ENCODE measurements around the gene DYNC1H1.

DYNC1H1 gene

DNA sequence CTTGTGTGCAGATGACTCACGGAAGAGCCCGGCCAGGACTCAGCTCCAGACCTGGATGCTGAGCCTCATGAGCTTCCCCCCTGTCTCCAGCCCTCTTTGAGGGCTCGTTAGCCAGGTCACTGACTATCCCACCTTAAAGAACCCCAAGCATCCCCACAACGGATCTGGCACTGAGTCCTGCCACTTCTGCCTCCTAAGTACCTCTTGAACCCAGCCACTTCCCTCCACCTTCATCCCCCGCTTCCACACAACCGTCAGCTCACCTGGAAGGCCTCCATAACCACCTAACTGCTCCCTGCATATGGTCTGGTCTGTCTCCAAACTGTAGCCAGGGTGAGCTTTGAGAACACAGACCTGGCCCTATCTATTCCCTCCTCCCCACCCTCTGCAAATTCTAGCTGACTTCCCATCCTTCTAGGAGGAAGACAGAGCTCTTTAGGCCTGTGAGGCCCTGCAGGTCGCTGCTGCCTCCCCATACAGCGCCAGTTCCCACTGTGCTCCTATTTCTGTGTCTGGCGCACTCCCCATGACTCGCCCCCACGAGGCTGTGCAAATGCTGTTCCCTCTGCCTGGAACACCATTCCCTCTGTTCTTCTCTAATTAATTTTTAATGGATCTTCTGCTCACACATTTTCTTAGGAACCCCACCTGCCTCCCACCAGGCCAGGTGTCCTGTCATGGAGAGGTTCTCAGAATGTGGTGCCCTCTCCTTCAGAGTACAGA lies 125.4 kb downstream of the DYNC1H1 start:
- POLR2A ChIA-PET: no interaction called here
- 96% methylated on average over 11 of the region's 11 CpGs for WGBS (ENCODE audit: insufficient coverage)
- CTCF ChIA-PET: interaction anchor here (0.7 to 4.3 kb wide), 6 partner anchors 11 to 34 kb away, joined by 3 to 15 read pairs (median 4); no protein-coding TSS in a partner anchor

DNA sequence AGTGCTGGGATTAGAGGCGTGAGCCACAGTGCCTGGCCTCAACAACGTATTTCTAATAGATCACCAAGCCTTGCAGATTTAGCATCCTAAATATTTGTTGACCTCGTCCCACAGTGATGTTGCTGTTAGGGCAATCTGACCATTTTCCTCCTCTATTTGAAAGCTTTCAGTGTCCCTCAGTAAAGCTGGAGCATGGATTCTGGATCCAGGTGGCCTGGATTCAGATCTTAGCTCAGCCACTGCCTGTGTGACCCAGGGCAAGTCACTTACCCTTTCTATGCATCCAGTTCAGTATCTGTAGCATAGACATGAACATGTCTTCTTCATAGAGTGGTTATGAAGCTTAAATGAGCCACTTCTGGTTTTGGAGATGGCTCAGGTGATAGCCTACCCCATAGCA lies 126.3 kb downstream of the DYNC1H1 start:
- peaks cover 0 to 1% (median 0%) of the 10 kb centered on the region in 5 experiments for H3K27me3 ChIP-seq (replicated peaks in 2 of 5; ENCODE audit: control insufficient read depth in 4 of 5, insufficient read depth in 5 of 5, low read length in 4 of 5)
- 96% methylated on average over 3 of the region's 3 CpGs for WGBS (ENCODE audit: insufficient coverage)
- H3K4me3 ChIP-seq (ENCODE audit: control insufficient read depth in 1 of 7, extremely low read depth in 1 of 7, insufficient read depth in 4 of 7, low read depth in 2 of 7, low read length in 6 of 7): no peak overlapping the region
- no peaks in the 10 kb centered on the region for H3K9me3 ChIP-seq (ENCODE audit: control extremely low read depth in 1 of 5, control insufficient read depth in 4 of 5, insufficient read depth in 2 of 5, low read depth in 1 of 5, low read length in 4 of 5)
- H3K36me3 ChIP-seq (ENCODE audit: control insufficient read depth in 4 of 4, insufficient read depth in 4 of 4, low read length in 3 of 4): peaks cover 0 to 5% (median 0%) of the 10 kb centered on the region in 4 experiments
- H3K27ac ChIP-seq (ENCODE audit: insufficient read depth in 1 of 2, low read depth in 1 of 2, low read length in 2 of 2, poor library complexity in 1 of 2, severe bottlenecking in 2 of 2): no peak overlapping the region
- ChIA-PET CTCF (interaction anchor here (1.9 to 4.3 kb wide), 3 partner anchors 10 to 44 kb away, joined by 4 to 15 read pairs (median 7); no protein-coding TSS in a partner anchor), POLR2A (no interaction called here)
- H3K4me1 ChIP-seq (ENCODE audit: control extremely low read depth in 1 of 4, control insufficient read depth in 4 of 4, insufficient read depth in 4 of 4, low read length in 3 of 4): peaks cover 4 to 29% (median 19%) of the 10 kb centered on the region in 4 experiments
- no peak for DNase-seq

More for the DNA sequence above, 125.4 kb downstream of the DYNC1H1 start:
- H3K27me3 ChIP-seq (replicated peaks in 2 of 5; ENCODE audit: control insufficient read depth in 4 of 5, insufficient read depth in 5 of 5, low read length in 4 of 5): peaks cover 0 to 1% (median 0%) of the 10 kb centered on the region in 5 experiments
- H3K4me3 ChIP-seq (ENCODE audit: control insufficient read depth in 1 of 7, extremely low read depth in 1 of 7, insufficient read depth in 4 of 7, low read depth in 2 of 7, low read length in 6 of 7): no peak overlapping the region
- peaks cover 6 to 14% (median 9%) of the 10 kb centered on the region in 4 experiments for H3K36me3 ChIP-seq (ENCODE audit: control insufficient read depth in 4 of 4, insufficient read depth in 4 of 4, low read length in 3 of 4)
- no peaks in the 10 kb centered on the region for H3K9me3 ChIP-seq (ENCODE audit: control extremely low read depth in 1 of 5, control insufficient read depth in 4 of 5, insufficient read depth in 2 of 5, low read depth in 1 of 5, low read length in 4 of 5)
- no peak for DNase-seq
- peaks cover 13 to 38% (median 29%) of the 10 kb centered on the region in 4 experiments for H3K4me1 ChIP-seq (ENCODE audit: control extremely low read depth in 1 of 4, control insufficient read depth in 4 of 4, insufficient read depth in 4 of 4, low read length in 3 of 4)
- no peak overlapping the region for H3K27ac ChIP-seq (ENCODE audit: insufficient read depth in 1 of 2, low read depth in 1 of 2, low read length in 2 of 2, poor library complexity in 1 of 2, severe bottlenecking in 2 of 2)

DNA sequence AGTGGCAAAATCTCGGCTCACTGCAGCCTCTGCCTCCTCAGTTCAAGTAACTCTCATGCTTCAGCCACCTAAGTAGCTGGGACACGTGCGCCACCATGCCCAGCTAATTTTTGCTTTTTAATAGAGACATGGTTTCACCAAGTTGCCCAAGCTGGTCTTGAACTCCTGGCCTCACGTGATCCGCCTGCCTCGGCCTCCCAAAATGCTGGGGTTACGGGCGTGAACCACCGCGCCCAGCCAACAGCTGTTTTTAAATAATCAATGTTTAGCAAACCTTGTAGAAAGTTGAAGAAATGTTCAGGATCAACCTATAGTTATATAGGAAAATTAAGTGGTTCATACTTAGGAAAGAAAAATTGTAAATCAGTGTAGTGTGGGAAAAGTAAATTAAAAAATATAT lies 128.4 kb downstream of the DYNC1H1 start:
- no peak for DNase-seq
- ChIA-PET POLR2A (no interaction called here), CTCF (interaction anchor here (2.3 to 3.0 kb wide), 2 partner anchors 29 to 47 kb away, joined by 7 to 9 read pairs; no protein-coding TSS in a partner anchor)
- Histone ChIP-seq H3K9me3 (ENCODE audit: control extremely low read depth in 1 of 5, control insufficient read depth in 4 of 5, insufficient read depth in 2 of 5, low read depth in 1 of 5, low read length in 4 of 5) (no peaks in the 10 kb centered on the region), H3K4me3 (ENCODE audit: control insufficient read depth in 1 of 7, extremely low read depth in 1 of 7, insufficient read depth in 4 of 7, low read depth in 2 of 7, low read length in 6 of 7) (no peak overlapping the region), H3K27ac (ENCODE audit: insufficient read depth in 1 of 2, low read depth in 1 of 2, low read length in 2 of 2, poor library complexity in 1 of 2, severe bottlenecking in 2 of 2) (no peak overlapping the region), H3K36me3 (ENCODE audit: control insufficient read depth in 4 of 4, insufficient read depth in 4 of 4, low read length in 3 of 4) (no peaks in the 10 kb centered on the region), H3K27me3 (replicated peaks in 2 of 5; ENCODE audit: control insufficient read depth in 4 of 5, insufficient read depth in 5 of 5, low read length in 4 of 5) (peaks cover 0 to 1% (median 0%) of the 10 kb centered on the region in 5 experiments), H3K4me1 (ENCODE audit: control extremely low read depth in 1 of 4, control insufficient read depth in 4 of 4, insufficient read depth in 4 of 4, low read length in 3 of 4) (peaks cover 0 to 21% (median 12%) of the 10 kb centered on the region in 4 experiments)
- 98% methylated on average over 6 of the region's 10 CpGs for WGBS (ENCODE audit: insufficient coverage)

DNA sequence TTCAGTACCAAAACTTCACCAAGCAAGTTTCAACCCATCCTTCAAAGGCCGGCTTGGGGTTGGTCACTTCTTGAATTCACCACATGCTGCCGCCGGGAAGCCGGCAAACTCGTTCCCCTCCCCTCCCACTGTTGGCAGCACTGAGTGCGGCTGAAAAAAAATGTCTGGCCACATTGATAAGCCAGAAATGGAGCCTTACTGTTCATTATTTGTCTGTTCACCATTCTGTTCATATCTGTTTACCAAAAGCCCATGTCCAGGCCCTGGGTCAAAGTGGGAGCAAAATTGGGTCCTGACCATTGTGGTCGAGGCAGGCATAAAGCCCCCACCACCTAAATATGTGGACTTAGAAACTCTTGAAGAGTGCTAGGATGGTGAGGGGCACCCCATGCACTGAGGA lies 129.7 kb downstream of the DYNC1H1 start:
- Histone ChIP-seq H3K27ac (ENCODE audit: insufficient read depth in 1 of 2, low read depth in 1 of 2, low read length in 2 of 2, poor library complexity in 1 of 2, severe bottlenecking in 2 of 2) (no peak overlapping the region), H3K9me3 (ENCODE audit: control extremely low read depth in 1 of 5, control insufficient read depth in 4 of 5, insufficient read depth in 2 of 5, low read depth in 1 of 5, low read length in 4 of 5) (no peaks in the 10 kb centered on the region), H3K36me3 (ENCODE audit: control insufficient read depth in 4 of 4, insufficient read depth in 4 of 4, low read length in 3 of 4) (no peaks in the 10 kb centered on the region), H3K27me3 (replicated peaks in 2 of 5; ENCODE audit: control insufficient read depth in 4 of 5, insufficient read depth in 5 of 5, low read length in 4 of 5) (peaks cover 0 to 1% (median 0%) of the 10 kb centered on the region in 5 experiments), H3K4me3 (ENCODE audit: control insufficient read depth in 1 of 7, extremely low read depth in 1 of 7, insufficient read depth in 4 of 7, low read depth in 2 of 7, low read length in 6 of 7) (no peak overlapping the region), H3K4me1 (ENCODE audit: control extremely low read depth in 1 of 4, control insufficient read depth in 4 of 4, insufficient read depth in 4 of 4, low read length in 3 of 4) (peaks cover 0 to 10% (median 1%) of the 10 kb centered on the region in 4 experiments)
- DNase-seq: peak in 2 of 3 donors; percentile 32 to 44
- 67% methylated on average over 7 of the region's 7 CpGs for WGBS (ENCODE audit: insufficient coverage)
- POLR2A ChIA-PET: no interaction called here
- CTCF ChIA-PET: interaction anchor here (2.3 to 6.5 kb wide), 2 partner anchors 30 to 31 kb away, joined by 9 to 90 read pairs; no protein-coding TSS in a partner anchor

DNA sequence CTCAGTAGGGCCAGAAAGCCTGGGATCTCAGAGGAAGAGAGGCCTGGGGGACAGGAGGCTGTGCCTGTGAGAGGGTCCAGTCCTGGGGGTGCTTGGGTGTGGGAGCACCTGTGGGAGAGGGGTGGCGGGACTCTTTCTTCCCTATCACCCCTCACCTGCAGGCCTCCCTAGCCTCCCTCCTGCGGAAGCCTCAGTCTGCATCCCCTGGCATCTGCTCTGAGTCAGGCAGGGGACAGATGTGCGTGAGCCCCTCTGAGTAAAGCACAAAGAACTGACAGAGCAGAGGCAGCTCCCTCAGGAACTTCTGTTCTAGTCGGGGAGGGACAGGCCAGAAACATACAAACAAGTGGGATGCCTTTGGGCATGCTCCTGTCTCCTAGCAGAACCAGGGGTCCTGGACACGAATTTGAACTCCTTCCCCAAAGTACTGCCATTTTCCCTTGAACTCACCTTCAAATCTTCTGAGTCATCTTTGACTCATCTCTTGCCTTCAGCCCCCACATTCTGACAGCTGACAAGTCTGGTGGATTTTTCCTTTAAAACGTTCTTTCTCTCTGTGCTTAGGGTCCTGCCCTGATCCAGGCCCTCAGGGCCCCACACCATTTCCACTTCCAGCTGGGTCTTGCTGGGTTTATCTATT lies 131.0 kb downstream of the DYNC1H1 start:
- Histone ChIP-seq H3K4me1 (ENCODE audit: control extremely low read depth in 1 of 4, control insufficient read depth in 4 of 4, insufficient read depth in 4 of 4, low read length in 3 of 4) (no peaks in the 10 kb centered on the region), H3K9me3 (ENCODE audit: control extremely low read depth in 1 of 5, control insufficient read depth in 4 of 5, insufficient read depth in 2 of 5, low read depth in 1 of 5, low read length in 4 of 5) (no peaks in the 10 kb centered on the region), H3K36me3 (ENCODE audit: control insufficient read depth in 4 of 4, insufficient read depth in 4 of 4, low read length in 3 of 4) (no peaks in the 10 kb centered on the region), H3K27ac (ENCODE audit: insufficient read depth in 1 of 2, low read depth in 1 of 2, low read length in 2 of 2, poor library complexity in 1 of 2, severe bottlenecking in 2 of 2) (no peak overlapping the region), H3K4me3 (ENCODE audit: control insufficient read depth in 1 of 7, extremely low read depth in 1 of 7, insufficient read depth in 4 of 7, low read depth in 2 of 7, low read length in 6 of 7) (no peak overlapping the region), H3K27me3 (replicated peaks in 2 of 5; ENCODE audit: control insufficient read depth in 4 of 5, insufficient read depth in 5 of 5, low read length in 4 of 5) (peaks cover 0 to 1% (median 0%) of the 10 kb centered on the region in 5 experiments)
- ChIA-PET CTCF (interaction anchor here (0.9 to 6.5 kb wide), 13 partner anchors 11 to 210 kb away, joined by 3 to 90 read pairs (median 4); partner anchors contain the start of gene MOK), POLR2A (interaction anchor here (1.2 kb wide), 1 partner anchor 61 kb away, joined by 3 read pairs; no protein-coding TSS in a partner anchor)
- 92% methylated on average over 5 of the region's 6 CpGs for WGBS (ENCODE audit: insufficient coverage)
- no peak for DNase-seq

DNA sequence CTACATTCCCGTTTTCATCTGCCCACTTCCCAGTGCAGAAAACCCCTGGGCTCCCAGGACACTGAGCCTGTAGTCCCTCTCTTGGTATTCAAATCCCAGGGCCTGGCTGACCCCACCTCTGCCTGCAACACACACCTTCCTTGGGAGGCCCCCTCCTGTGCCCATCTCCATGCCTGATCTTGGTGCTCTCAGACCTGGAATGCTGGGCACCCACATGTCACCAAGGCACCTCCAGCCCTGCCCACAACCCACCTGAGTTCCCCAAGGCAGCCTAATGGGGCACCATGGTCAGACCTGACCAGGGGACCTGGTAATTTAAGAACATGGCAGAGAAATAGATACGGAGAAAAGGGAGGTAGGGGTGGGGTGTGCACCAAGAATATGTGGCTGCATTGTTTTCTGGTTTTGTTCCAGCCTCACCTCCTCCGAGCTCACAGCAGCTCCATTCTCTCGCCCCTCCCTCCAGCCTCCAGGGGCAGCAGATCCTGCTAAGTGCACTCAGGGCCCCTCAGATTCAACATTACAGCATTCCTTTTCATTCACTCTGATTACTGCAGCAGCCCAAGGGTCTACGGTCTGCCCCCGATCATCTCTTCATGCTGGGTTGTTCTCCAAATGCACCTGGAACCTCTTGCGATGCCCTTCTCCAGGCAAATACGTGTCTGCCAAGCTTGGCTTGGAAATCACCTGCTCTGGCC lies 131.6 kb downstream of the DYNC1H1 start:
- Histone ChIP-seq H3K36me3 (ENCODE audit: control insufficient read depth in 4 of 4, insufficient read depth in 4 of 4, low read length in 3 of 4) (no peaks in the 10 kb centered on the region), H3K4me3 (ENCODE audit: control insufficient read depth in 1 of 7, extremely low read depth in 1 of 7, insufficient read depth in 4 of 7, low read depth in 2 of 7, low read length in 6 of 7) (no peak overlapping the region), H3K9me3 (ENCODE audit: control extremely low read depth in 1 of 5, control insufficient read depth in 4 of 5, insufficient read depth in 2 of 5, low read depth in 1 of 5, low read length in 4 of 5) (no peaks in the 10 kb centered on the region), H3K4me1 (ENCODE audit: control extremely low read depth in 1 of 4, control insufficient read depth in 4 of 4, insufficient read depth in 4 of 4, low read length in 3 of 4) (no peaks in the 10 kb centered on the region), H3K27ac (ENCODE audit: insufficient read depth in 1 of 2, low read depth in 1 of 2, low read length in 2 of 2, poor library complexity in 1 of 2, severe bottlenecking in 2 of 2) (no peak overlapping the region), H3K27me3 (replicated peaks in 2 of 5; ENCODE audit: control insufficient read depth in 4 of 5, insufficient read depth in 5 of 5, low read length in 4 of 5) (peaks cover 0 to 1% (median 0%) of the 10 kb centered on the region in 5 experiments)
- peak in 1 of 3 donors; percentile 18 for DNase-seq
- 89% methylated on average over 6 of the region's 8 CpGs for WGBS (ENCODE audit: insufficient coverage)
- CTCF ChIA-PET: interaction anchor here (0.7 to 6.5 kb wide), 20 partner anchors 8 to 368 kb away, joined by 3 to 90 read pairs (median 4); partner anchors contain the start of gene MOK
- POLR2A ChIA-PET: interaction anchor here (1.2 kb wide), 2 partner anchors 32 to 62 kb away, joined by 3 to 4 read pairs; no protein-coding TSS in a partner anchor

All from common myeloid progenitor, CD34-positive (primary cell).